Liver (tissue), 3 donors: ENCODE data around the gene WNT1.

Source experiments
- CTCF ChIP-seq: fragments of 150-350 bp; IDR thresholded peaks from 2 replicates; pipeline ENCODE4 v1.5.1; 2017; ENCODE audit warnings: improper control_type of control experiment, low read depth, low read length; ENCODE audit not compliant: missing input control
- GABPA ChIP-seq, 2 donors: IDR thresholded peaks in 1 of 2; conservative IDR thresholded peaks in 1 of 2; 2 replicates each; pipeline ENCODE4 v1.6.1; 2016; ENCODE audit warnings: antibody characterized with exemption in 2 of 2, mild to moderate bottlenecking in 1 of 2, moderate library complexity in 1 of 2
- MAX ChIP-seq: IDR thresholded peaks from 2 replicates; pipeline ENCODE4 v1.6.1; 2016; ENCODE audit warnings: antibody characterized with exemption
- REST ChIP-seq: IDR thresholded peaks from 2 replicates; pipeline ENCODE4 v1.6.1; 2016; ENCODE audit warnings: antibody characterized with exemption, mild to moderate bottlenecking
- donor health status: healthy.
- donor health status: healthy.

GRCh38 chr12:48958049-48958388, 20.1 kb upstream of the WNT1 start:
- no peak for TF ChIP-seq CTCF
- no peak for TF ChIP-seq GABPA (IDR thresholded peaks at IDR 0.05 in 1 of 2, conservative IDR thresholded peaks at IDR 0.05 in 1 of 2)
- TF ChIP-seq REST: no peak
- TF ChIP-seq MAX: no peak
